Measurements from ENCODE around the gene UMAD1. TPM values are rescaled to one million over a fixed set of nuclear protein-coding genes. Genes with fewer than 3 reads are reported as not detected.

UMAD1 gene
- total and polyA plus RNA-seq, 2 donors (not counting 3 experiments of a cell fraction or from before 2014, with no cell fraction given) = 5.6 to 6.6 TPM

GRCh38 chr7:7792056-7792455 lies 151.5 kb downstream of the UMAD1 start:
- DNase-seq (ENCODE audit: low read depth, low spot score) = no peak
- ChIA-PET CTCF (no interaction called here), POLR2A (no interaction called here)

More at GRCh38 chr7:7792056-7792455, 151.5 kb downstream of the UMAD1 start:
- no peak for FAIRE-seq
- H3K4me3 ChIP-seq (replicated peaks in 1 of 3; ENCODE audit: insufficient read depth in 1 of 3, low read depth in 1 of 3, low read length in 3 of 3) = no peak overlapping the region
- intact Hi-C loops (cut with micrococcal nuclease) (no loop called here), dilution Hi-C loops (cut with MboI; ENCODE audit: extremely low pct_ligation_motif_present, low sequenced_read_pairs) (no loop called here)
- no peaks in the 10 kb centered on the region for H3K27me3 ChIP-seq (ENCODE audit: control insufficient read depth in 2 of 2, insufficient read depth in 2 of 2, low read length in 2 of 2)
- no peak overlapping the region for H2AFZ ChIP-seq (ENCODE audit: low read depth, low read length)
- TF ChIP-seq JUN (IDR thresholded peaks at IDR 0.05; ENCODE audit: borderline replicate concordance, insufficient read depth, insufficient read length, low read depth) = no peak
- TF ChIP-seq CTCF (IDR thresholded peaks at IDR 0.05; ENCODE audit: extremely low read depth in 1 of 2, insufficient read depth in 1 of 2, low read depth in 1 of 2, low read length in 2 of 2) = no peak
- TF ChIP-seq EZH2 (IDR thresholded peaks at IDR 0.05; ENCODE audit: borderline replicate concordance, low read depth, low read length, severe bottlenecking) = no peak
- no peak for TF ChIP-seq POLR2AphosphoS5 (IDR thresholded peaks at IDR 0.05; ENCODE audit: insufficient read depth, low read depth, low read length)
- TF ChIP-seq MYC (IDR thresholded peaks at IDR 0.05; ENCODE audit: low read depth, low read length) = no peak
- TF ChIP-seq POLR2A (IDR thresholded peaks at IDR 0.05; ENCODE audit: low read depth, low read length) = no peak
- TF ChIP-seq FOS (IDR thresholded peaks at IDR 0.05; ENCODE audit: borderline replicate concordance, insufficient read depth, low read length) = no peak
- no peak for TF ChIP-seq GATA2 (IDR thresholded peaks at IDR 0.05; ENCODE audit: insufficient read depth, insufficient read length, low read depth, low read length)
- no peak for TF ChIP-seq MAX (IDR thresholded peaks at IDR 0.05; ENCODE audit: insufficient read depth, insufficient read length)
- no peaks in the 10 kb centered on the region for H3K79me2 ChIP-seq (ENCODE audit: control insufficient read depth, insufficient read depth, low read length)
- no peak overlapping the region for H3K27ac ChIP-seq (ENCODE audit: insufficient read depth, low read depth, low read length)
- H3K4me2 ChIP-seq (ENCODE audit: insufficient read depth, low read length) = no peak overlapping the region
- H4K20me1 ChIP-seq (replicated peaks; ENCODE audit: control insufficient read depth, extremely low read depth, insufficient read depth, low read length) = no peaks in the 10 kb centered on the region
- no peaks in the 10 kb centered on the region for H3K9me3 ChIP-seq (replicated peaks; ENCODE audit: control insufficient read depth, insufficient read depth, low read length)
- no peaks in the 10 kb centered on the region for H3K36me3 ChIP-seq (ENCODE audit: control insufficient read depth in 2 of 2, extremely low read depth in 1 of 2, insufficient read depth in 2 of 2, low read length in 2 of 2)
- no peak overlapping the region for H3K9ac ChIP-seq (replicated peaks; ENCODE audit: extremely low read depth, insufficient read depth, low read length)
- peaks cover 5% of the 10 kb centered on the region for H3K4me1 ChIP-seq (ENCODE audit: control insufficient read depth, extremely low read depth, insufficient read depth, low read length)
- no TSS peak for BruUV-seq (replicated peaks)
- H3K9me1 ChIP-seq (replicated peaks; ENCODE audit: control insufficient read depth, extremely low read depth, insufficient read depth, low read length) = no peaks in the 10 kb centered on the region
